Testis (tissue), 3 donors: ENCODE data around the gene MMD2. TPM values are rescaled to one million over a fixed set of nuclear protein-coding genes. Genes with fewer than 3 reads are reported as not detected.

ENCODE experiments used
- DNase-seq: peaks from one replicate; pipeline ENCODE4 v3.0.0-alpha.2; 2019
- H3K27ac ChIP-seq, 2 donors: fragments of 200-600 bp; sonication (generic); one replicate each; pipeline ENCODE4 v1.5.1; 2019
- H3K27me3 ChIP-seq: fragments of 200-600 bp; sonication (generic); one replicate; pipeline ENCODE4 v1.5.1; 2019
- H3K36me3 ChIP-seq: fragments of 200-600 bp; sonication (generic); one replicate; pipeline ENCODE4 v1.5.1; 2017; ENCODE audit warnings: low read depth; ENCODE audit errors: missing control alignments
- H3K4me1 ChIP-seq: fragments of 200-600 bp; sonication (generic); one replicate; pipeline ENCODE4 v1.5.1; 2019
- H3K4me3 ChIP-seq, 2 donors: fragments of 200-600 bp; sonication (generic); one replicate each; pipeline ENCODE4 v1.5.1; 2017 to 2019
- H3K9me3 ChIP-seq: fragments of 200-600 bp; sonication (generic); one replicate; pipeline ENCODE4 v1.5.1; 2017
- CTCF ChIP-seq, 3 experiments: fragments of 450-650 bp in 2 of 3; fragments of 200-600 bp in 1 of 3; sonication (generic) in 1 of 3; IDR thresholded peaks; one replicate each; pipeline ENCODE4 v1.5.1; 2016 to 2019; ENCODE audit warnings: antibody characterized with exemption in 3 of 3, mild to moderate bottlenecking in 2 of 3, moderate library complexity in 1 of 3
- POLR2A ChIP-seq: fragments of 450-650 bp; IDR thresholded peaks from one replicate; pipeline ENCODE4 v1.6.1; 2017; ENCODE audit warnings: antibody characterized with exemption, mild to moderate bottlenecking, moderate library complexity
- WGBS, 2 donors: methylation state at CpG; one replicate each; pipeline ENCODE4 v1.1.5; 2018; 5-methylcytosine and 5-hydroxymethylcytosine counted together
- intact Hi-C: fragments of 100-400 bp; cut with DNase I; formaldehyde crosslinking; loops from one replicate; pipeline ENCODE4 v1.15.1; 2023; ENCODE audit warnings: low total_unique reads
- polyA plus RNA-seq: library from polyadenylated mRNA; stranded (reverse); fragments of 350-450 nt; fragmentation: Illumina TruSeq; extraction: RNeasy Lipid Tissue Mini Kit (QIAGEN cat#74804); gene quantifications from one replicate; pipeline ENCODE4 v1.2.3, GENCODE V29; 2014; ENCODE audit warnings: low read depth, low replicate concordance; ENCODE audit not compliant: insufficient read depth
- total RNA-seq, 2 donors: library from RNA; depleted of rRNA; stranded (reverse); fragments of >200 nt; gene quantifications; one replicate each; pipeline ENCODE4 v1.2.3, GENCODE V29; 2016

The MMD2 gene
- total and polyA plus RNA-seq, 3 donors from 2014 or later: 20.4 to 32.0 (median 21.6) TPM

GRCh38 chr7:4999369-4999950, 40.5 kb upstream of the MMD2 start:
- intact Hi-C loops: no loop called here
- TF ChIP-seq CTCF (IDR thresholded peaks at IDR 0.05) (no peak), POLR2A (no peak)
- no peaks in the 10 kb centered on the region for H3K4me1 ChIP-seq
- DNase-seq: no peak
- no peaks in the 10 kb centered on the region for H3K9me3 ChIP-seq
- no peaks in the 10 kb centered on the region for H3K36me3 ChIP-seq
- no peak overlapping the region for H3K4me3 ChIP-seq
- WGBS, 2 donors: 92 to 94% methylated on average over 5 of the region's 5 CpGs
- H3K27me3 ChIP-seq: no peaks in the 10 kb centered on the region
- no peak overlapping the region for H3K27ac ChIP-seq

- H3K4me1 ChIP-seq: no peaks in the 10 kb centered on the region
- no peaks in the 10 kb centered on the region for H3K36me3 ChIP-seq
- intact Hi-C loops: no loop called here
- no peaks in the 10 kb centered on the region for H3K9me3 ChIP-seq
- no peak overlapping the region for H3K27ac ChIP-seq
- no peaks in the 10 kb centered on the region for H3K27me3 ChIP-seq
- WGBS, 2 donors: 80 to 93% methylated on average over 5 to 7 of the region's 7 CpGs
- DNase-seq: no peak
- H3K4me3 ChIP-seq: no peak overlapping the region
- TF ChIP-seq POLR2A: no peak
- no peak for TF ChIP-seq CTCF (IDR thresholded peaks at IDR 0.05)
Measured at GRCh38 chr7:4998910-4999309, 39.9 kb upstream of the MMD2 start.

- no peak for DNase-seq
- Histone ChIP-seq H3K4me3 (no peak overlapping the region), H3K27me3 (no peaks in the 10 kb centered on the region), H3K4me1 (no peaks in the 10 kb centered on the region), H3K36me3 (no peaks in the 10 kb centered on the region), H3K9me3 (no peaks in the 10 kb centered on the region), H3K27ac (no peak overlapping the region)
- TF ChIP-seq CTCF (IDR thresholded peaks at IDR 0.05) (no peak), POLR2A (no peak)
- intact Hi-C loops: no loop called here
- 89 to 92% methylated on average over 3 of the region's 3 CpGs for WGBS, 2 donors
Measured at GRCh38 chr7:4998244-4998643, 39.3 kb upstream of the MMD2 start.

- H3K36me3 ChIP-seq: no peaks in the 10 kb centered on the region
- no peaks in the 10 kb centered on the region for H3K4me1 ChIP-seq
- WGBS, 2 donors: 91 to 93% methylated on average over 7 of the region's 7 CpGs
- intact Hi-C loops: no loop called here
- H3K27me3 ChIP-seq: no peaks in the 10 kb centered on the region
- TF ChIP-seq POLR2A (no peak), CTCF (IDR thresholded peaks at IDR 0.05) (no peak)
- no peaks in the 10 kb centered on the region for H3K9me3 ChIP-seq
- H3K27ac ChIP-seq: no peak overlapping the region
- DNase-seq: no peak
- no peak overlapping the region for H3K4me3 ChIP-seq
Measured at GRCh38 chr7:4996696-4997222, 37.8 kb upstream of the MMD2 start.

GRCh38 chr7:4995429-4995969, 36.5 kb upstream of the MMD2 start:
- Histone ChIP-seq H3K4me3 (no peak overlapping the region), H3K9me3 (no peaks in the 10 kb centered on the region), H3K36me3 (no peaks in the 10 kb centered on the region), H3K4me1 (no peaks in the 10 kb centered on the region), H3K27ac (no peak overlapping the region), H3K27me3 (no peaks in the 10 kb centered on the region)
- 86 to 89% methylated on average over 10 of the region's 10 CpGs for WGBS, 2 donors
- TF ChIP-seq CTCF (IDR thresholded peaks at IDR 0.05) (no peak), POLR2A (no peak)
- DNase-seq: no peak
- intact Hi-C loops: no loop called here
